ENCODE data around the gene SPECC1.
"Not testable (repeated sequence)": the region's sequence is repeated elsewhere in the genome, so short reads cannot be mapped to it uniquely, and the experiment has no call there.

The SPECC1 gene

GRCh38 chr17:20012017-20012536 lies 2.9 kb downstream of the SPECC1 start:
- DNase-seq: no peak

GRCh38 chr17:20016475-20016992 lies 7.4 kb downstream of the SPECC1 start:
- DNase-seq: not testable (repeated sequence)

- no peak for DNase-seq
Measured at GRCh38 chr17:20022701-20023100, 13.5 kb downstream of the SPECC1 start.

GRCh38 chr17:20026960-20027359 lies 17.8 kb downstream of the SPECC1 start:
- no peak for DNase-seq

- DNase-seq: no peak
Measured at GRCh38 chr17:20028443-20028842, 19.3 kb downstream of the SPECC1 start.

- DNase-seq: peak in 1 of 2 donors; percentile 51
Measured at GRCh38 chr17:20032636-20033035, 23.5 kb downstream of the SPECC1 start.

GRCh38 chr17:20033415-20033814 lies 24.3 kb downstream of the SPECC1 start:
- no peak for DNase-seq

GRCh38 chr17:20035501-20035900 lies 26.3 kb downstream of the SPECC1 start:
- no peak for DNase-seq

GRCh38 chr17:20037286-20037685 lies 28.1 kb downstream of the SPECC1 start:
- DNase-seq: not testable (repeated sequence)

- DNase-seq: no peak
Measured at GRCh38 chr17:20039037-20039436, 29.9 kb downstream of the SPECC1 start.

- no peak for DNase-seq
Measured at GRCh38 chr17:20040216-20040615, 31.1 kb downstream of the SPECC1 start.

- no peak for DNase-seq
Measured at GRCh38 chr17:20043021-20043420, 33.9 kb downstream of the SPECC1 start.

GRCh38 chr17:20045476-20045875 lies 36.3 kb downstream of the SPECC1 start:
- DNase-seq: no peak

- DNase-seq: no peak
Measured at GRCh38 chr17:20046629-20047028, 37.5 kb downstream of the SPECC1 start.

- DNase-seq: no peak
Measured at GRCh38 chr17:20051624-20052023, 42.5 kb downstream of the SPECC1 start.

GRCh38 chr17:20053361-20053964 lies 44.3 kb downstream of the SPECC1 start:
- no peak for DNase-seq

- DNase-seq: peak in 1 of 2 donors; percentile 53
Measured at GRCh38 chr17:20059728-20060188, 50.6 kb downstream of the SPECC1 start.

- DNase-seq: peak; percentile 66 to 90
Measured at GRCh38 chr17:20063665-20064648, 54.8 kb downstream of the SPECC1 start.

GRCh38 chr17:20066253-20066652 lies 57.1 kb downstream of the SPECC1 start:
- DNase-seq: no peak

GRCh38 chr17:20067711-20068110 lies 58.6 kb downstream of the SPECC1 start:
- DNase-seq: no peak

GRCh38 chr17:20068445-20068844 lies 59.3 kb downstream of the SPECC1 start:
- DNase-seq: no peak

GRCh38 chr17:20071824-20072691 lies 62.9 kb downstream of the SPECC1 start:
- no peak for DNase-seq

GRCh38 chr17:20072692-20072992 lies 63.5 kb downstream of the SPECC1 start:
- DNase-seq: no peak
